Neutrophil (primary cell): ENCODE results near the gene MEIOB.
"Not testable (repeated sequence)": the region's sequence is repeated elsewhere in the genome, so short reads cannot be mapped to it uniquely, and the experiment has no call there.

Experiments
- H3K27ac ChIP-seq: fragments of 200-600 bp; sonication (generic); 2 replicates; pipeline ENCODE4 v1.5.1; 2016; ENCODE audit warnings: mild to moderate bottlenecking, moderate library complexity
- H3K27me3 ChIP-seq: fragments of 200-600 bp; sonication (generic); 2 replicates; pipeline ENCODE4 v1.6.0; 2016; ENCODE audit warnings: mild to moderate bottlenecking
- H3K36me3 ChIP-seq: fragments of 200-600 bp; sonication (generic); 2 replicates; pipeline ENCODE4 v1.5.1; 2017
- H3K4me1 ChIP-seq, 2 experiments: fragments of 200-600 bp in 1 of 2; sonication (generic) in 1 of 2; 1 replicate in 1 of 2; 2 replicates in 1 of 2; pipeline versions ENCODE4 v1.5.1 to v1.6.1; 2013 to 2016; ENCODE audit warnings: low read depth in 1 of 2, low read length in 1 of 2, mild to moderate bottlenecking in 1 of 2, moderate library complexity in 1 of 2; ENCODE audit not compliant: control insufficient read depth in 1 of 2, insufficient read depth in 1 of 2
- H3K4me3 ChIP-seq, 2 experiments: fragments of 200-600 bp in 1 of 2; sonication (generic) in 1 of 2; 1 replicate in 1 of 2; 2 replicates in 1 of 2; pipeline ENCODE4 v1.5.1; 2013 to 2016; ENCODE audit warnings: low read depth in 1 of 2, low read length in 1 of 2, mild to moderate bottlenecking in 1 of 2, moderate library complexity in 1 of 2
- H3K9me3 ChIP-seq: fragments of 200-600 bp; sonication (generic); 2 replicates; pipeline ENCODE4 v1.5.1; 2016
- CTCF ChIP-seq: fragments of 200-600 bp; sonication (generic); IDR thresholded peaks from 2 replicates; pipeline ENCODE4 v1.5.1; 2016; ENCODE audit warnings: antibody characterized with exemption

Gene MEIOB

GRCh38 chr16:1809281-1809801, 62.6 kb downstream of the MEIOB start:
- Histone ChIP-seq H3K9me3 (no peaks in the 10 kb centered on the region), H3K36me3 (peaks cover 64% of the 10 kb centered on the region)

GRCh38 chr16:1808691-1809090, 63.3 kb downstream of the MEIOB start:
- H3K36me3 ChIP-seq = peaks cover 57% of the 10 kb centered on the region
- H3K4me1 ChIP-seq = no peaks in the 10 kb centered on the region
- no peak for TF ChIP-seq CTCF
- no peaks in the 10 kb centered on the region for H3K9me3 ChIP-seq
- H3K27me3 ChIP-seq = no peaks in the 10 kb centered on the region
- H3K4me3 ChIP-seq = no peak overlapping the region
- H3K27ac ChIP-seq = no peak overlapping the region

More at GRCh38 chr16:1809281-1809801, 62.6 kb downstream of the MEIOB start:
- Histone ChIP-seq H3K4me1 (no peaks in the 10 kb centered on the region), H3K4me3 (no peak overlapping the region), H3K27ac (no peak overlapping the region), H3K27me3 (no peaks in the 10 kb centered on the region)
- TF ChIP-seq CTCF = no peak

- Histone ChIP-seq H3K27me3 (no peaks in the 10 kb centered on the region), H3K36me3 (peaks cover 47% of the 10 kb centered on the region), H3K4me3 (no peak overlapping the region), H3K4me1 (no peaks in the 10 kb centered on the region), H3K27ac (no peak overlapping the region), H3K9me3 (no peaks in the 10 kb centered on the region)
- no peak for TF ChIP-seq CTCF
These were observed 64.3 kb downstream of the MEIOB start for GRCh38 chr16:1807626-1808025.

- no peak for TF ChIP-seq CTCF
- Histone ChIP-seq H3K27me3 (no peaks in the 10 kb centered on the region), H3K4me3 (no peak overlapping the region), H3K4me1 (no peaks in the 10 kb centered on the region), H3K9me3 (no peaks in the 10 kb centered on the region), H3K27ac (no peak overlapping the region), H3K36me3 (peaks cover 5% of the 10 kb centered on the region)
These were observed 71.3 kb downstream of the MEIOB start for GRCh38 chr16:1800701-1801100.

GRCh38 chr16:1799263-1799662, 72.7 kb downstream of the MEIOB start:
- not testable (repeated sequence) for H3K27me3 ChIP-seq, H3K36me3 ChIP-seq, H3K4me1 ChIP-seq, H3K27ac ChIP-seq, H3K4me3 ChIP-seq, H3K9me3 ChIP-seq

- no peaks in the 10 kb centered on the region for H3K9me3 ChIP-seq
- H3K4me1 ChIP-seq = no peaks in the 10 kb centered on the region
- TF ChIP-seq CTCF = no peak
- no peak overlapping the region for H3K27ac ChIP-seq
- no peak overlapping the region for H3K4me3 ChIP-seq
- no peaks in the 10 kb centered on the region for H3K27me3 ChIP-seq
- peaks cover 23% of the 10 kb centered on the region for H3K36me3 ChIP-seq
These were observed 76.9 kb downstream of the MEIOB start for GRCh38 chr16:1794908-1795666.
